ENCODE measurements around the gene SDHAF3. TPM values are rescaled to one million over a fixed set of nuclear protein-coding genes. Genes with fewer than 3 reads are reported as not detected.

Gene SDHAF3
- 20.5 to 42.5 TPM (median 21.2 TPM) in 5 replicates for total RNA-seq (2022; extraction: Qiagen RNA extraction)

DNA sequence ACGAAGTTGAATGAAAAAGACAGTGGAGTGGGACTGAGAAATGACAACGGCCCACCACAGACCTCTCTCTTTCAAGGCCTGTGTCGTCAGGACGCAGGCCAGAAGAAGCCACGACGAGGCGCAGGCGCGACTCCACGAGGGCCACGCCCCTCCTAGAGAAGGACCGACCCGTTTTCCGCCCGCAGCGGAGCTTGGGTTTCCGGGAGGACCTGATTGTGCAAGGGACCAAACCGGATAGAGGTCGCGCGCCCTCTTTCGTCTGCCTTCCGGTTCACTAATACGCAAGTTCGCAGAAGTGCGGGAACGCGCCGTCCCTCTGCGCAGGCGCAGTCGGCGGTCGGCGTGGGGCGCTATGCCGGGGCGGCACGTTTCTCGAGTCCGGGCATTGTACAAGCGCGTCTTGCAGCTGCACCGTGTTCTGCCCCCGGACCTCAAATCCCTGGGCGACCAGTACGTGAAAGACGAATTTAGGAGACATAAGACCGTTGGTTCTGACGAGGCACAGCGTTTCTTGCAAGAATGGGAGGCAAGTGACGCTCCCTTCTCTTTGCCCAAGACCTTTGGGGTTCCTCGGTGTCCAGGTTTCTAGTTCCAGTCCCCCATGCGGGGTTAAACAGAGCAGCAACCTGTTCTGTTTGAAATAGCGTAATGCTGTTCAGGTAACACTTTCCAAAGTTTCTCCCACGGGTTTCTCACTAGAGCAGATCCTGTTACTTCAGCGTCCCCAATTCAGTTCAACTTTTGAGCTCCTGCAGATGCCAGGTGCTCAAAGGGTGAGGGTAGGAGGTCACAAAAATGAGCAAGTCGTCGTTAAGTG lies at the start of gene SDHAF3:
SDHAF3 (plus strand) TSS at position 327 of the 817 bp plus-strand sequence; CDS start at position 353, 26 bp downstream.

Other genes with a start within 250 kb of the SDHAF3 start
- 0.12 TPM in 1 of 5 replicates, not detected in the others for gene DLX6, start 112.1 kb upstream of the SDHAF3 start, total RNA-seq (2022; extraction: Qiagen RNA extraction)
- gene DLX5, start 92.9 kb upstream of the SDHAF3 start, total RNA-seq (2022; extraction: Qiagen RNA extraction): not detected in 5 replicates

Measured in A549 treated with CORT108297 at 1 μM for 4 hours (cell line).